ENCODE results near the gene IGSF23.

The IGSF23 gene

GRCh38 chr19:44613295-44614178 lies at the start of gene IGSF23:
TSS of gene IGSF23 (plus strand) at chr19:44613563. CDS start at chr19:44613646, 83 bp downstream.
- no peak for DNase-seq (ENCODE audit: low spot score)

GRCh38 chr19:44566984-44567383 lies 46.4 kb upstream of the IGSF23 start:
- DNase-seq (ENCODE audit: low spot score) = no peak

GRCh38 chr19:44567745-44568144 lies 45.6 kb upstream of the IGSF23 start:
- no peak for DNase-seq (ENCODE audit: low spot score)

- no peak for DNase-seq (ENCODE audit: low spot score)
These were observed 42.8 kb upstream of the IGSF23 start for GRCh38 chr19:44570603-44570983.

GRCh38 chr19:44570984-44571684 lies 42.2 kb upstream of the IGSF23 start:
- peak; percentile 86 for DNase-seq (ENCODE audit: low spot score)

- no peak for DNase-seq (ENCODE audit: low spot score)
These were observed 41.4 kb upstream of the IGSF23 start for GRCh38 chr19:44571830-44572580.

GRCh38 chr19:44572581-44572900 lies 40.8 kb upstream of the IGSF23 start:
- no peak for DNase-seq (ENCODE audit: low spot score)

- no peak for DNase-seq (ENCODE audit: low spot score)
These were observed 40.2 kb upstream of the IGSF23 start for GRCh38 chr19:44573183-44573582.

- no peak for DNase-seq (ENCODE audit: low spot score)
These were observed 39.7 kb upstream of the IGSF23 start for GRCh38 chr19:44573627-44574026.

GRCh38 chr19:44574186-44574950 lies 39.0 kb upstream of the IGSF23 start:
- no peak for DNase-seq (ENCODE audit: low spot score)

- no peak for DNase-seq (ENCODE audit: low spot score)
These were observed 38.2 kb upstream of the IGSF23 start for GRCh38 chr19:44575116-44575700.

GRCh38 chr19:44576843-44577565 lies 36.4 kb upstream of the IGSF23 start:
- DNase-seq (ENCODE audit: low spot score) = no peak

- DNase-seq (ENCODE audit: low spot score) = no peak
These were observed 35.8 kb upstream of the IGSF23 start for GRCh38 chr19:44577566-44577874.

GRCh38 chr19:44579663-44580365 lies 33.5 kb upstream of the IGSF23 start:
- no peak for DNase-seq (ENCODE audit: low spot score)

- no peak for DNase-seq (ENCODE audit: low spot score)
These were observed 32.9 kb upstream of the IGSF23 start for GRCh38 chr19:44580366-44580895.

GRCh38 chr19:44581288-44581687 lies 32.1 kb upstream of the IGSF23 start:
- DNase-seq (ENCODE audit: low spot score) = no peak

- peak; percentile 39 for DNase-seq (ENCODE audit: low spot score)
These were observed 30.6 kb upstream of the IGSF23 start for GRCh38 chr19:44582581-44583265.

GRCh38 chr19:44585371-44586133 lies 27.8 kb upstream of the IGSF23 start:
- peak; percentile 24 for DNase-seq (ENCODE audit: low spot score)

All from AG08395 (cell line).